SK-N-SH (cell line): Measurements from ENCODE around the gene P2RY8. TPM values are rescaled to one million over a fixed set of nuclear protein-coding genes. Genes with fewer than 3 reads are reported as not detected.

Experiments
- CTCF ChIA-PET: fragments of 300-600, 350-600 bp; formaldehyde crosslinking; extraction: SDS; loops from one replicate; lab custom pipeline; 2021; lab: Yijun Ruan, JAX
- POLR2A ChIA-PET: fragments of 350-600 bp; sonication (Branson Sonifier 250); formaldehyde crosslinking; extraction: SDS; loops from one replicate; lab custom pipeline; 2020; ENCODE audit warnings: antibody characterized with exemption, inconsistent platforms; lab: Yijun Ruan, JAX
- DNase-seq: peaks from one replicate; pipeline ENCODE4 v3.0.0; 2012
- H2AFZ ChIP-seq: fragments of 200-600 bp; sonication (generic); 2 replicates; pipeline ENCODE4 v1.8.1; 2016; ENCODE audit warnings: antibody characterized with exemption, mild to moderate bottlenecking, low read depth
- H3F3A ChIP-seq: fragments of 200-600 bp; sonication (generic); replicated peaks from 2 replicates; pipeline ENCODE3; 2016; ENCODE audit warnings: antibody characterized with exemption, mild to moderate bottlenecking; ENCODE audit not compliant: insufficient read depth
- H3K27ac ChIP-seq, 2 experiments: fragments of 200-500 bp in 1 of 2; fragments of 200-600 bp in 1 of 2; sonication (Bioruptor generic) in 1 of 2; sonication (generic), shearing (Covaris generic) in 1 of 2; 2 replicates each; pipeline versions ENCODE4 v1.5.1 to v1.6.1; 2014 to 2016; ENCODE audit warnings: low read depth in 2 of 2, inconsistent platforms in 1 of 2, low read length in 1 of 2, mild to moderate bottlenecking in 1 of 2, mixed read lengths in 1 of 2
- H3K27me3 ChIP-seq: fragments of 200-600 bp; sonication (generic), shearing (Covaris generic); 2 replicates; pipeline ENCODE4 v1.6.1; 2016; ENCODE audit warnings: mixed run types; ENCODE audit not compliant: insufficient read depth
- H3K36me3 ChIP-seq, 2 experiments: fragments of 200-500 bp in 1 of 2; fragments of 200-600 bp in 1 of 2; sonication (Bioruptor generic) in 1 of 2; sonication (generic) in 1 of 2; replicated peaks in 1 of 2; 2 replicates each; pipeline versions ENCODE3 to v1.5.1; 2014 to 2016; ENCODE audit warnings: low read length in 1 of 2, mild to moderate bottlenecking in 1 of 2; ENCODE audit not compliant: insufficient read depth in 2 of 2, control insufficient read depth in 1 of 2
- H3K4me1 ChIP-seq, 2 experiments: fragments of 200-500 bp in 1 of 2; fragments of 200-600 bp in 1 of 2; sonication (Bioruptor generic) in 1 of 2; sonication (generic), shearing (Covaris generic) in 1 of 2; 2 replicates each; pipeline versions ENCODE4 v1.5.1 to v1.6.1; 2014 to 2016; ENCODE audit warnings: low read depth in 1 of 2, low read length in 1 of 2, mixed run types in 1 of 2; ENCODE audit not compliant: insufficient read depth in 2 of 2, control insufficient read depth in 1 of 2
- H3K4me2 ChIP-seq: fragments of 200-600 bp; sonication (generic), shearing (Covaris generic); 2 replicates; pipeline ENCODE4 v1.6.1; 2017; ENCODE audit warnings: mixed run types
- H3K4me3 ChIP-seq, 2 experiments: fragments of 200-500 bp in 1 of 2; fragments of 200-600 bp in 1 of 2; sonication (Bioruptor generic) in 1 of 2; sonication (generic), shearing (Covaris generic) in 1 of 2; 2 replicates each; pipeline versions ENCODE4 v1.5.1 to v1.8.1; 2014 to 2016; ENCODE audit warnings: low read depth in 2 of 2, inconsistent platforms in 1 of 2, low read length in 1 of 2, mild to moderate bottlenecking in 1 of 2, mixed read lengths in 1 of 2, moderate library complexity in 1 of 2
- H3K79me2 ChIP-seq: fragments of 200-600 bp; sonication (generic); 2 replicates; pipeline ENCODE4 v1.8.1; 2017; ENCODE audit warnings: mild to moderate bottlenecking; ENCODE audit not compliant: insufficient read depth
- H3K9ac ChIP-seq: fragments of 200-600 bp; sonication (generic); 2 replicates; pipeline ENCODE4 v1.6.1; 2017; ENCODE audit warnings: mixed run types
- H3K9me2 ChIP-seq: fragments of 200-600 bp; sonication (generic); 2 replicates; pipeline ENCODE4 v1.6.1; 2017; ENCODE audit warnings: mixed run types
- H3K9me3 ChIP-seq: fragments of 200-600 bp; sonication (generic); 2 replicates; pipeline ENCODE4 v1.6.1; 2017; ENCODE audit warnings: mixed run types, mild to moderate bottlenecking, moderate library complexity
- H4K20me1 ChIP-seq: fragments of 200-600 bp; sonication (generic); 2 replicates; pipeline ENCODE4 v1.6.1; 2017; ENCODE audit warnings: mild to moderate bottlenecking, mixed run types; ENCODE audit not compliant: insufficient read depth
- CHD2 ChIP-seq: fragments of 150-350 bp; IDR thresholded peaks from 2 replicates; pipeline ENCODE4 v1.6.1; 2018; ENCODE audit warnings: low read length; ENCODE audit not compliant: partially characterized antibody
- ELF1 ChIP-seq: IDR thresholded peaks from 2 replicates; pipeline ENCODE4 v1.4.0; 2012
- EZH2phosphoT487 ChIP-seq: fragments of 200-600 bp; sonication (generic); IDR thresholded peaks from 2 replicates; pipeline ENCODE4 v1.6.1; 2017; ENCODE audit warnings: low read depth, mixed run types, mild to moderate bottlenecking, antibody characterized with exemption, moderate library complexity, borderline replicate concordance
- FOSL2 ChIP-seq: IDR thresholded peaks from 2 replicates; pipeline ENCODE4 v1.4.0; 2012; ENCODE audit warnings: low read depth, mild to moderate bottlenecking, moderate library complexity, borderline replicate concordance
- GABPA ChIP-seq: IDR thresholded peaks from 2 replicates; pipeline ENCODE4 v1.4.0; 2012; ENCODE audit warnings: low read depth, mild to moderate bottlenecking
- MEF2A ChIP-seq: IDR thresholded peaks from 2 replicates; pipeline ENCODE4 v1.4.0; 2012; ENCODE audit warnings: low read depth, borderline replicate concordance
- MXI1 ChIP-seq: IDR thresholded peaks from 2 replicates; pipeline ENCODE4 v1.6.1; 2012; ENCODE audit warnings: mild to moderate bottlenecking, low read depth, low read length, improper control_type of control experiment
- NFIC ChIP-seq: IDR thresholded peaks from 2 replicates; pipeline ENCODE4 v1.4.0; 2012; ENCODE audit warnings: borderline replicate concordance
- NRF1 ChIP-seq: IDR thresholded peaks from 2 replicates; pipeline ENCODE4 v1.6.1; 2012; ENCODE audit warnings: low read depth, mild to moderate bottlenecking, low read length
- POLR2AphosphoS5 ChIP-seq: IDR thresholded peaks from 2 replicates; pipeline ENCODE4 v1.6.1; 2012; ENCODE audit warnings: low read depth, low read length
- RAD21 ChIP-seq: IDR thresholded peaks from 2 replicates; pipeline ENCODE4 v1.6.1; 2012; ENCODE audit warnings: mild to moderate bottlenecking, low read length
- RCOR1 ChIP-seq: fragments of 150-350 bp; IDR thresholded peaks from 2 replicates; pipeline ENCODE4 v1.6.1; 2017; ENCODE audit warnings: antibody characterized with exemption, low read length
- RFX5 ChIP-seq: IDR thresholded peaks from 2 replicates; pipeline ENCODE4 v1.6.1; 2012; ENCODE audit warnings: mild to moderate bottlenecking, improper control_type of control experiment, low read length
- RXRA ChIP-seq: IDR thresholded peaks from 2 replicates; pipeline ENCODE4 v1.4.0; 2012; ENCODE audit warnings: low read depth, mild to moderate bottlenecking, borderline replicate concordance
- SIN3A ChIP-seq: IDR thresholded peaks from 2 replicates; pipeline ENCODE4 v1.6.1; 2012; ENCODE audit warnings: low read depth, mild to moderate bottlenecking, low read length, moderate library complexity, borderline replicate concordance
- SMC3 ChIP-seq: IDR thresholded peaks from 2 replicates; pipeline ENCODE4 v1.6.1; 2012; ENCODE audit warnings: low read depth, low read length, improper control_type of control experiment
- TAF1 ChIP-seq: IDR thresholded peaks from 2 replicates; pipeline ENCODE4 v1.6.1; 2012; ENCODE audit warnings: low read depth, mild to moderate bottlenecking, low read length, moderate library complexity, borderline replicate concordance
- TCF12 ChIP-seq: IDR thresholded peaks from 2 replicates; pipeline ENCODE4 v1.4.0; 2012
- YY1 ChIP-seq: IDR thresholded peaks from 2 replicates; pipeline ENCODE4 v1.4.0; 2012; ENCODE audit warnings: low read depth, mild to moderate bottlenecking
- WGBS: methylation state at CpG from one replicate; pipeline ENCODE4 v1.1.6; 2017; ENCODE audit warnings: low lambda C conversion rate; 5-methylcytosine and 5-hydroxymethylcytosine counted together
- polyA plus RNA-seq, 3 experiments: library from polyadenylated mRNA; depleted of rRNA; stranded (reverse); fragments of >200 nt; gene quantifications; 2 replicates each; pipeline ENCODE4 v1.2.3, GENCODE V29; 2012
- TF ChIP-seq, protein P1 (sequence below): fragments of 200-600 bp; sonication (generic); IDR thresholded peaks from 2 replicates; pipeline ENCODE4 v1.6.1; 2017; ENCODE audit warnings: antibody characterized with exemption, mild to moderate bottlenecking, moderate library complexity
- TF ChIP-seq, protein P2 (sequence below): IDR thresholded peaks from 2 replicates; pipeline ENCODE4 v1.4.0; 2012; ENCODE audit warnings: low read depth, borderline replicate concordance

The P2RY8 gene
- polyA plus RNA-seq, 1 of the 3 experiments (the other 2 are of a cell fraction): 0.08 TPM

DNA sequence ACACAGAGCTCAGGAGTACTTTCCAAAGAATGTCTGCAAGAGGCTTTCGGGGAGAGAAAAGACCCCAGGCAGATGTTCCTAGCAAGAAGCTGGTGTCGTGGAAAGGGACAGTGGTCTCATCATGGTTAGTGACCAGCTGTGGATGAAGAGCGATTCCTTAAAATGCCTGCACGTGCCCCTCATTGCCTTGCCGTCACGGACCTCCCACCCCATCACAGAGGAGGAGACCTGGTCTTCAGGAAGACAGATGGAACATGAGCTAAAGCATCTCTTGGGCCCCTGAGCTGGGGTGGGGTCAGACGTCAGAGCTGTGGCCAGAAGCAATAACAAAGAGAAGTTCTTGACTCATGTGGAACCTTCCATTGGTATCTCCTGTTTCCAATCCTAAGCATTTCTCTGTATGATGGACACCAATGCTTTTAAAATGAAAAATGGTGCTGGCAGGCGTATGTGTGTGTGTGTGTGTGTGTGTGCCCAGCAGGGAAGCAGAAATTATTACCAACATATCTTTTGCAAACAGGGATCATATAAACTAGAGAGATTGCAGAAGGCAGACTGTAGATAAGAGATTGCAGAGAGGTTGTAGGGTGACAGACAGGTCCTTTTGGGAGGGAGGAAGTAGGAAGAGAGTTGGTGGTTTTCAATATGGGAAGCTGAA, 59.1 kb downstream of the P2RY8 start (continued):
- TF ChIP-seq RXRA: no peak
- no peak for TF ChIP-seq ELF1
- no peak for TF ChIP-seq RCOR1
- no peak for TF ChIP-seq EZH2phosphoT487
- TF ChIP-seq SMC3: no peak
- TF ChIP-seq YY1: no peak

DNA sequence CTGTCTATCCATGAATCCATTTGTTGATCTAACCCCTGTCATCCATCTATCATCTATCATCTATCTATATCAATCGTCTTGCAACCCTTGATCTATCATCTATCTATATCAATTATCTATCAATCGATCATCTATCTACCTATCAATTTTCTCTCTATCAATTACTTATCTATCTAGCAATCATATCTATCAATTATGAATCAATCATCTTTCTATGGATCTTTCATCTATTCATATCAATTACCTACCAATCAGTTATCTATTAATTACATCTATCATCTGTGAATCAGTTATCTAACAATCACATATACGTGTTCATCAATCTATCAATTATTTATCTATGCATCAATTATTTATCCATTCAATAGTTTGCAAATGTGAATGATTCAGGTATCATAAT, 59.8 kb downstream of the P2RY8 start:
- CTCF ChIA-PET: no interaction called here
- WGBS: 8% methylated on average over 3 of the region's 3 CpGs

More for the DNA sequence above, 59.8 kb downstream of the P2RY8 start:
- H3K27me3 ChIP-seq: no peaks in the 10 kb centered on the region
- H3K9me3 ChIP-seq: no peaks in the 10 kb centered on the region
- no peak overlapping the region for H2AFZ ChIP-seq
- H3K4me3 ChIP-seq: no peak overlapping the region
- H3K79me2 ChIP-seq: no peaks in the 10 kb centered on the region
- H3K9me2 ChIP-seq: no peaks in the 10 kb centered on the region
- no peak for TF ChIP-seq NRF1
- TF ChIP-seq MXI1: no peak
- TF ChIP-seq GABPA: no peak
- TF ChIP-seq, protein P1, sequence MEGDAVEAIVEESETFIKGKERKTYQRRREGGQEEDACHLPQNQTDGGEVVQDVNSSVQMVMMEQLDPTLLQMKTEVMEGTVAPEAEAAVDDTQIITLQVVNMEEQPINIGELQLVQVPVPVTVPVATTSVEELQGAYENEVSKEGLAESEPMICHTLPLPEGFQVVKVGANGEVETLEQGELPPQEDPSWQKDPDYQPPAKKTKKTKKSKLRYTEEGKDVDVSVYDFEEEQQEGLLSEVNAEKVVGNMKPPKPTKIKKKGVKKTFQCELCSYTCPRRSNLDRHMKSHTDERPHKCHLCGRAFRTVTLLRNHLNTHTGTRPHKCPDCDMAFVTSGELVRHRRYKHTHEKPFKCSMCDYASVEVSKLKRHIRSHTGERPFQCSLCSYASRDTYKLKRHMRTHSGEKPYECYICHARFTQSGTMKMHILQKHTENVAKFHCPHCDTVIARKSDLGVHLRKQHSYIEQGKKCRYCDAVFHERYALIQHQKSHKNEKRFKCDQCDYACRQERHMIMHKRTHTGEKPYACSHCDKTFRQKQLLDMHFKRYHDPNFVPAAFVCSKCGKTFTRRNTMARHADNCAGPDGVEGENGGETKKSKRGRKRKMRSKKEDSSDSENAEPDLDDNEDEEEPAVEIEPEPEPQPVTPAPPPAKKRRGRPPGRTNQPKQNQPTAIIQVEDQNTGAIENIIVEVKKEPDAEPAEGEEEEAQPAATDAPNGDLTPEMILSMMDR: no peak
- TF ChIP-seq TCF12: no peak
- TF ChIP-seq MEF2A: no peak
- TF ChIP-seq, protein P2, sequence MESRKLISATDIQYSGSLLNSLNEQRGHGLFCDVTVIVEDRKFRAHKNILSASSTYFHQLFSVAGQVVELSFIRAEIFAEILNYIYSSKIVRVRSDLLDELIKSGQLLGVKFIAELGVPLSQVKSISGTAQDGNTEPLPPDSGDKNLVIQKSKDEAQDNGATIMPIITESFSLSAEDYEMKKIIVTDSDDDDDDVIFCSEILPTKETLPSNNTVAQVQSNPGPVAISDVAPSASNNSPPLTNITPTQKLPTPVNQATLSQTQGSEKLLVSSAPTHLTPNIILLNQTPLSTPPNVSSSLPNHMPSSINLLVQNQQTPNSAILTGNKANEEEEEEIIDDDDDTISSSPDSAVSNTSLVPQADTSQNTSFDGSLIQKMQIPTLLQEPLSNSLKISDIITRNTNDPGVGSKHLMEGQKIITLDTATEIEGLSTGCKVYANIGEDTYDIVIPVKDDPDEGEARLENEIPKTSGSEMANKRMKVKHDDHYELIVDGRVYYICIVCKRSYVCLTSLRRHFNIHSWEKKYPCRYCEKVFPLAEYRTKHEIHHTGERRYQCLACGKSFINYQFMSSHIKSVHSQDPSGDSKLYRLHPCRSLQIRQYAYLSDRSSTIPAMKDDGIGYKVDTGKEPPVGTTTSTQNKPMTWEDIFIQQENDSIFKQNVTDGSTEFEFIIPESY: no peak
- no peak for TF ChIP-seq FOSL2
- TF ChIP-seq RFX5: no peak
- no peak for TF ChIP-seq TAF1
- no peak for TF ChIP-seq RCOR1
- TF ChIP-seq NFIC: no peak
- TF ChIP-seq YY1: no peak
- TF ChIP-seq RAD21: no peak
- no peak for TF ChIP-seq POLR2AphosphoS5
- no peak for TF ChIP-seq SIN3A
- TF ChIP-seq CHD2: no peak
- TF ChIP-seq, all 33 proteins: peak for 0
- DNase-seq: no peak
- Histone ChIP-seq H3F3A (no peaks in the 10 kb centered on the region), H3K9ac (no peak overlapping the region), H3K4me2 (no peak overlapping the region), H3K27ac (no peak overlapping the region), H4K20me1 (no peaks in the 10 kb centered on the region), H3K4me1 (no peaks in the 10 kb centered on the region), H3K36me3 (no peaks in the 10 kb centered on the region)
- POLR2A ChIA-PET: no interaction called here
